ENCODE results near the gene LCORL.

LCORL gene

GRCh38 chr4:17967078-17967477 is 54.5 kb downstream of the LCORL start:
- no peak overlapping the region for H3K9ac ChIP-seq (ENCODE audit: low read length)
- no peak overlapping the region for H3K4me2 ChIP-seq (ENCODE audit: low read length)
- no CpG with 5 or more reads among the region's 1 CpG for WGBS (ENCODE audit: extremely low coverage, insufficient coverage, insufficient read length)

GRCh38 chr4:17966312-17966711 is 55.2 kb downstream of the LCORL start:
- H3K4me2 ChIP-seq (ENCODE audit: low read length) = no peak overlapping the region
- H3K4me3 ChIP-seq (ENCODE audit: low read depth, low read length) = no peak overlapping the region
- no peak overlapping the region for H4K91ac ChIP-seq (ENCODE audit: low read depth, low read length)
- H3K36me3 ChIP-seq (ENCODE audit: control insufficient read depth in 1 of 2, insufficient read depth in 2 of 2, low read length in 2 of 2) = no peaks in the 10 kb centered on the region
- no peak overlapping the region for H2BK120ac ChIP-seq (ENCODE audit: insufficient read depth, low read length, poor library complexity)
- H3K79me2 ChIP-seq (ENCODE audit: control insufficient read depth, insufficient read depth, low read length, poor library complexity) = no peaks in the 10 kb centered on the region
- no CpG with 5 or more reads among the region's 1 CpG for WGBS (ENCODE audit: extremely low coverage, insufficient coverage, insufficient read length)
- H3K4ac ChIP-seq (ENCODE audit: low read depth, low read length) = no peak overlapping the region
- no peak overlapping the region for H4K8ac ChIP-seq (ENCODE audit: low read depth, low read length)
- H3K23ac ChIP-seq (ENCODE audit: low read length) = no peak overlapping the region
- DNase-seq = no peak
- no peaks in the 10 kb centered on the region for H3K9me3 ChIP-seq (ENCODE audit: insufficient read depth, low read depth, low read length)
- no peaks in the 10 kb centered on the region for H3K79me1 ChIP-seq (ENCODE audit: low read length)
- no peak overlapping the region for H3K27ac ChIP-seq (ENCODE audit: low read depth, low read length)
- no peak overlapping the region for H3K18ac ChIP-seq (ENCODE audit: low read length)
- no peak overlapping the region for H2BK12ac ChIP-seq (ENCODE audit: low read length)
- H3K14ac ChIP-seq (ENCODE audit: low read length) = no peak overlapping the region
- H2BK5ac ChIP-seq (ENCODE audit: low read depth, low read length, poor library complexity) = no peak overlapping the region
- H3K27me3 ChIP-seq (ENCODE audit: insufficient read depth, low read length) = no peaks in the 10 kb centered on the region
- no peak overlapping the region for H2AFZ ChIP-seq (ENCODE audit: insufficient read depth, low read length, poor library complexity)
- H3K9ac ChIP-seq (ENCODE audit: low read length) = no peak overlapping the region
- H2AK5ac ChIP-seq (ENCODE audit: low read length) = no peak overlapping the region
- no peak overlapping the region for H4K12ac ChIP-seq (ENCODE audit: low read depth, low read length)
- no peaks in the 10 kb centered on the region for H3K4me1 ChIP-seq (ENCODE audit: control insufficient read depth in 1 of 2, insufficient read depth in 2 of 2, low read length in 2 of 2)

More at GRCh38 chr4:17967078-17967477, 54.5 kb downstream of the LCORL start:
- no peak overlapping the region for H4K91ac ChIP-seq (ENCODE audit: low read depth, low read length)
- DNase-seq = no peak
- no peak overlapping the region for H3K18ac ChIP-seq (ENCODE audit: low read length)
- H3K14ac ChIP-seq (ENCODE audit: low read length) = no peak overlapping the region
- no peak overlapping the region for H3K27ac ChIP-seq (ENCODE audit: low read depth, low read length)
- no peaks in the 10 kb centered on the region for H3K27me3 ChIP-seq (ENCODE audit: insufficient read depth, low read length)
- H3K79me1 ChIP-seq (ENCODE audit: low read length) = no peaks in the 10 kb centered on the region
- no peaks in the 10 kb centered on the region for H3K36me3 ChIP-seq (ENCODE audit: control insufficient read depth in 1 of 2, insufficient read depth in 2 of 2, low read length in 2 of 2)
- no peaks in the 10 kb centered on the region for H3K9me3 ChIP-seq (ENCODE audit: insufficient read depth, low read depth, low read length)
- H3K79me2 ChIP-seq (ENCODE audit: control insufficient read depth, insufficient read depth, low read length, poor library complexity) = no peaks in the 10 kb centered on the region
- H2AFZ ChIP-seq (ENCODE audit: insufficient read depth, low read length, poor library complexity) = no peak overlapping the region
- no peaks in the 10 kb centered on the region for H3K4me1 ChIP-seq (ENCODE audit: control insufficient read depth in 1 of 2, insufficient read depth in 2 of 2, low read length in 2 of 2)
- H2BK5ac ChIP-seq (ENCODE audit: low read depth, low read length, poor library complexity) = no peak overlapping the region
- no peak overlapping the region for H3K4me3 ChIP-seq (ENCODE audit: low read depth, low read length)
- no peak overlapping the region for H4K8ac ChIP-seq (ENCODE audit: low read depth, low read length)
- H3K4ac ChIP-seq (ENCODE audit: low read depth, low read length) = no peak overlapping the region
- H3K23ac ChIP-seq (ENCODE audit: low read length) = no peak overlapping the region
- no peak overlapping the region for H4K12ac ChIP-seq (ENCODE audit: low read depth, low read length)
- H2BK12ac ChIP-seq (ENCODE audit: low read length) = no peak overlapping the region
- no peak overlapping the region for H2AK5ac ChIP-seq (ENCODE audit: low read length)
- no peak overlapping the region for H2BK120ac ChIP-seq (ENCODE audit: insufficient read depth, low read length, poor library complexity)

GRCh38 chr4:17964576-17964975 is 57.0 kb downstream of the LCORL start:
- Histone ChIP-seq H3K79me1 (ENCODE audit: low read length) (no peaks in the 10 kb centered on the region), H3K4me1 (ENCODE audit: control insufficient read depth in 1 of 2, insufficient read depth in 2 of 2, low read length in 2 of 2) (no peaks in the 10 kb centered on the region), H3K9me3 (ENCODE audit: insufficient read depth, low read depth, low read length) (no peaks in the 10 kb centered on the region), H3K27me3 (ENCODE audit: insufficient read depth, low read length) (no peaks in the 10 kb centered on the region), H4K91ac (ENCODE audit: low read depth, low read length) (no peak overlapping the region), H3K36me3 (ENCODE audit: control insufficient read depth in 1 of 2, insufficient read depth in 2 of 2, low read length in 2 of 2) (no peaks in the 10 kb centered on the region), H3K4me2 (ENCODE audit: low read length) (no peak overlapping the region), H4K8ac (ENCODE audit: low read depth, low read length) (no peak overlapping the region), H3K4ac (ENCODE audit: low read depth, low read length) (no peak overlapping the region), H3K27ac (ENCODE audit: low read depth, low read length) (no peak overlapping the region), H2AK5ac (ENCODE audit: low read length) (no peak overlapping the region), H3K14ac (ENCODE audit: low read length) (no peak overlapping the region), H2AFZ (ENCODE audit: insufficient read depth, low read length, poor library complexity) (no peak overlapping the region), H3K4me3 (ENCODE audit: low read depth, low read length) (no peak overlapping the region), H4K12ac (ENCODE audit: low read depth, low read length) (no peak overlapping the region), H3K79me2 (ENCODE audit: control insufficient read depth, insufficient read depth, low read length, poor library complexity) (no peaks in the 10 kb centered on the region), H3K9ac (ENCODE audit: low read length) (no peak overlapping the region), H2BK5ac (ENCODE audit: low read depth, low read length, poor library complexity) (no peak overlapping the region), H3K18ac (ENCODE audit: low read length) (no peak overlapping the region), H2BK120ac (ENCODE audit: insufficient read depth, low read length, poor library complexity) (no peak overlapping the region), H3K23ac (ENCODE audit: low read length) (no peak overlapping the region), H2BK12ac (ENCODE audit: low read length) (no peak overlapping the region)
- WGBS (ENCODE audit: extremely low coverage, insufficient coverage, insufficient read length) = no CpG with 5 or more reads among the region's 7 CpGs
- DNase-seq = no peak

GRCh38 chr4:17962171-17962570 is 59.4 kb downstream of the LCORL start:
- Histone ChIP-seq H3K4me2 (ENCODE audit: low read length) (no peak overlapping the region), H3K4me3 (ENCODE audit: low read depth, low read length) (no peak overlapping the region), H3K79me2 (ENCODE audit: control insufficient read depth, insufficient read depth, low read length, poor library complexity) (no peaks in the 10 kb centered on the region), H3K4me1 (ENCODE audit: control insufficient read depth in 1 of 2, insufficient read depth in 2 of 2, low read length in 2 of 2) (no peaks in the 10 kb centered on the region), H4K91ac (ENCODE audit: low read depth, low read length) (no peak overlapping the region), H4K8ac (ENCODE audit: low read depth, low read length) (no peak overlapping the region), H2BK12ac (ENCODE audit: low read length) (no peak overlapping the region), H4K12ac (ENCODE audit: low read depth, low read length) (no peak overlapping the region), H3K36me3 (ENCODE audit: control insufficient read depth in 1 of 2, insufficient read depth in 2 of 2, low read length in 2 of 2) (no peaks in the 10 kb centered on the region), H3K79me1 (ENCODE audit: low read length) (no peaks in the 10 kb centered on the region), H2AK5ac (ENCODE audit: low read length) (no peak overlapping the region), H2BK5ac (ENCODE audit: low read depth, low read length, poor library complexity) (no peak overlapping the region), H2BK120ac (ENCODE audit: insufficient read depth, low read length, poor library complexity) (no peak overlapping the region), H3K9ac (ENCODE audit: low read length) (no peak overlapping the region), H3K27ac (ENCODE audit: low read depth, low read length) (no peak overlapping the region), H3K18ac (ENCODE audit: low read length) (no peak overlapping the region), H3K23ac (ENCODE audit: low read length) (no peak overlapping the region), H3K4ac (ENCODE audit: low read depth, low read length) (no peak overlapping the region), H3K27me3 (ENCODE audit: insufficient read depth, low read length) (no peaks in the 10 kb centered on the region), H2AFZ (ENCODE audit: insufficient read depth, low read length, poor library complexity) (no peak overlapping the region), H3K9me3 (ENCODE audit: insufficient read depth, low read depth, low read length) (no peaks in the 10 kb centered on the region), H3K14ac (ENCODE audit: low read length) (no peak overlapping the region)
- DNase-seq = peak in 1 of 2 donors; percentile 28
- no CpG with 5 or more reads among the region's 2 CpGs for WGBS (ENCODE audit: extremely low coverage, insufficient coverage, insufficient read length)

All from trophoblast cell (in vitro differentiated cells and primary cell).